GM18868 (cell line): ENCODE data around the gene L3MBTL2.
"Not testable (repeated sequence)": the region's sequence is repeated elsewhere in the genome, so short reads cannot be mapped to it uniquely, and the experiment has no call there.

Source experiments
- ATAC-seq: cut with Tn5 transposase; IDR thresholded peaks from one replicate; pipeline ENCODE4 v1.9.1; 2021; ENCODE audit warnings: mild to moderate bottlenecking, moderate library complexity; ENCODE audit not compliant: unreplicated experiment

Gene L3MBTL2

GRCh38 chr22:41204992-41205900 is at the start of gene L3MBTL2:
TSS of gene L3MBTL2 (plus strand) at chr22:41205312. CDS start at chr22:41205363, 51 bp downstream.
- peak; percentile 98 for ATAC-seq

- no peak for ATAC-seq
These were observed 48.0 kb upstream of the L3MBTL2 start for GRCh38 chr22:41157083-41157482.

GRCh38 chr22:41169157-41169556 is 36.0 kb upstream of the L3MBTL2 start:
- ATAC-seq, result no peak

GRCh38 chr22:41171996-41172395 is 33.1 kb upstream of the L3MBTL2 start:
- no peak for ATAC-seq

- ATAC-seq, result no peak
These were observed 29.6 kb upstream of the L3MBTL2 start for GRCh38 chr22:41175546-41175945.

- ATAC-seq, result no peak
These were observed 28.0 kb upstream of the L3MBTL2 start for GRCh38 chr22:41177040-41177621.

GRCh38 chr22:41177622-41178424 is 27.3 kb upstream of the L3MBTL2 start:
- no peak for ATAC-seq

- ATAC-seq, result no peak
These were observed 26.6 kb upstream of the L3MBTL2 start for GRCh38 chr22:41178425-41178975.

GRCh38 chr22:41180362-41180761 is 24.8 kb upstream of the L3MBTL2 start:
- ATAC-seq, result not testable (repeated sequence)

GRCh38 chr22:41180926-41181325 is 24.2 kb upstream of the L3MBTL2 start:
- no peak for ATAC-seq

- ATAC-seq, result no peak
These were observed 23.5 kb upstream of the L3MBTL2 start for GRCh38 chr22:41181349-41182241.

- no peak for ATAC-seq
These were observed 20.4 kb upstream of the L3MBTL2 start for GRCh38 chr22:41184679-41185078.

- no peak for ATAC-seq
These were observed 13.6 kb upstream of the L3MBTL2 start for GRCh38 chr22:41191467-41191866.

- no peak for ATAC-seq
These were observed 11.3 kb upstream of the L3MBTL2 start for GRCh38 chr22:41193829-41194228.

- peak; percentile 63 for ATAC-seq
These were observed 7.8 kb upstream of the L3MBTL2 start for GRCh38 chr22:41197038-41197972.

GRCh38 chr22:41198027-41198580 is 7.0 kb upstream of the L3MBTL2 start:
- ATAC-seq, result no peak

GRCh38 chr22:41201141-41201540 is 4.0 kb upstream of the L3MBTL2 start:
- ATAC-seq, result no peak

- ATAC-seq, result no peak
These were observed 2.0 kb upstream of the L3MBTL2 start for GRCh38 chr22:41203118-41203517.

GRCh38 chr22:41204066-41204465 is 1.0 kb upstream of the L3MBTL2 start:
- ATAC-seq, result no peak
